Left hindlimb (tissue), 1 donor: ENCODE data around the gene INPP5D.
A peak's percentile ranks its signal among the peaks of the same experiment; 100 is the strongest.
"Not testable (repeated sequence)": the region's sequence is repeated elsewhere in the genome, so short reads cannot be mapped to it uniquely, and the experiment has no call there.

ENCODE experiments used
- DNase-seq: peaks from one replicate; pipeline ENCODE4 v3.0.0-alpha.2; 2018

Gene INPP5D

GRCh38 chr2:233152541-233152940, 92.4 kb downstream of the INPP5D start:
- peak; percentile 81 for DNase-seq

- DNase-seq, result no peak
These were observed 93.1 kb downstream of the INPP5D start for GRCh38 chr2:233153146-233153798.

GRCh38 chr2:233156001-233156400, 95.9 kb downstream of the INPP5D start:
- DNase-seq, result no peak

GRCh38 chr2:233156461-233156860, 96.3 kb downstream of the INPP5D start:
- DNase-seq, result not testable (repeated sequence)

GRCh38 chr2:233161730-233162129, 101.6 kb downstream of the INPP5D start:
- no peak for DNase-seq

- DNase-seq, result no peak
These were observed 102.6 kb downstream of the INPP5D start for GRCh38 chr2:233162770-233163169.

GRCh38 chr2:233163486-233164103, 103.5 kb downstream of the INPP5D start:
- no peak for DNase-seq

- no peak for DNase-seq
These were observed 104.0 kb downstream of the INPP5D start for GRCh38 chr2:233164128-233164635.

- DNase-seq, result no peak
These were observed 104.8 kb downstream of the INPP5D start for GRCh38 chr2:233164967-233165366.

GRCh38 chr2:233165543-233165894, 105.4 kb downstream of the INPP5D start:
- no peak for DNase-seq

- peak; percentile 47 for DNase-seq
These were observed 105.9 kb downstream of the INPP5D start for GRCh38 chr2:233165895-233166661.

GRCh38 chr2:233168445-233168844, 108.3 kb downstream of the INPP5D start:
- no peak for DNase-seq

GRCh38 chr2:233168919-233169318, 108.8 kb downstream of the INPP5D start:
- no peak for DNase-seq

GRCh38 chr2:233171344-233171743, 111.2 kb downstream of the INPP5D start:
- no peak for DNase-seq

GRCh38 chr2:233173115-233173514, 113.0 kb downstream of the INPP5D start:
- no peak for DNase-seq

- DNase-seq, result no peak
These were observed 114.0 kb downstream of the INPP5D start for GRCh38 chr2:233174137-233174536.

GRCh38 chr2:233178994-233179847, 119.1 kb downstream of the INPP5D start:
- no peak for DNase-seq

GRCh38 chr2:233179848-233180366, 119.8 kb downstream of the INPP5D start:
- DNase-seq, result no peak

- DNase-seq, result no peak
These were observed 123.8 kb downstream of the INPP5D start for GRCh38 chr2:233183869-233184418.

- DNase-seq, result no peak
These were observed 124.5 kb downstream of the INPP5D start for GRCh38 chr2:233184669-233185068.

GRCh38 chr2:233185330-233185729, 125.2 kb downstream of the INPP5D start:
- no peak for DNase-seq

GRCh38 chr2:233185963-233186362, 125.8 kb downstream of the INPP5D start:
- DNase-seq, result no peak
